ENCODE measurements around the gene SORCS3.

SORCS3 gene

GRCh38 chr10:104648421-104648820 lies 7.3 kb downstream of the SORCS3 start:
- DNase-seq, result no peak

- no peak for DNase-seq
Observed at GRCh38 chr10:104650072-104650471, 9.0 kb downstream of the SORCS3 start.

DNA sequence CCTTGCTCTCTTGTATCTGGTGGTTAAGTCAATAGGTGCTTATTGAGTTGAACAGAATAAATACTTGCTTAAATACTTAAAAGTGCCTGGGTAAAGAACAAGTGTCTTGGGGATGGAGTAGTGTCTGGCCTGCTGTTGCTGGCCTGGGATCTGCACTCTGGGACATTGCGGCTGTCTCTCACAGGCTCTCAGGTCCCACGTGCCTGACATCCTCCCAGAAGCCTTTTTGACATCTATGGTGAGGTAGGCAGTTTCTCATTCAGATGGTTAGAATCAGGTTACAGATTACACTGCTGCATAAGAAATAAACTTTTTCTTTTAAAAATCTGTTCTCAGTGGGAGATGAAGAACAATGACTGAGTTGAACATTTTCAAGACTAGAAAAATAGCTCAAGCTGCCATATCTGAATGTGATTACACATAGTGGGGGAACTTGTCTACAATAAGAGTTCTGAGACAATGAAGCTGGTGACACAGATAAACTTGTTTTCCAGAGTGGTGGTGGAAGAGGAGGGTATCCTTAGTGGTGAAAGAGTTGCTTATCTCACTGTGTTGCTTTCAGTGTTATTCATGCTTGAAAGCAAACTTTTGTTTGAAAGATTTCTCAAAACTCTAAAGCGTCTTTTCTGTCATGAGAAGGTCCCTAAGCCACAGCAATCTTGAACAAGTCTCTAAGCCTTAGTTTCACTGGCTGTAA lies 9.7 kb downstream of the SORCS3 start:
- no peak for DNase-seq

GRCh38 chr10:104657036-104657435 lies 15.9 kb downstream of the SORCS3 start:
- DNase-seq, result no peak

DNA sequence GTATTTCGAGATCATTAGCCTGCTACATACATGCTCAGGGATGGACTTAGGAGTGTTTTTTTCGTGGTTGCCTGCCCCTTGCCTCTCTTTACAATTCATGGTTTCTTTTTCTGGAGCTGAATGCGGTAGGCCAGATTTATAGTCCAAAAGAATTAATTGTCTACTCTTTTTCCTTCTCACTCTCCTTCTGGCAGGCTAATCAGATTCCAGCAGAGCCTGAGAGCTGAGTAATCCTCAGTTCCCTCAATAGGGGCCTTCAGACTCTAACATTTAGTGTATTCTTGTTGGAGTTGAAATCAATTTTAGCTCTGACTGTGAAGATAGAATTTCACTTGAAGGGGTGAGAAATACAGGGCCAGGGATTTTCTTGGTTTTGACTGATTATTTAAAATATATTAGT lies 16.4 kb downstream of the SORCS3 start:
- no peak for DNase-seq

GRCh38 chr10:104658067-104658466 lies 17.0 kb downstream of the SORCS3 start:
- DNase-seq, result no peak

DNA sequence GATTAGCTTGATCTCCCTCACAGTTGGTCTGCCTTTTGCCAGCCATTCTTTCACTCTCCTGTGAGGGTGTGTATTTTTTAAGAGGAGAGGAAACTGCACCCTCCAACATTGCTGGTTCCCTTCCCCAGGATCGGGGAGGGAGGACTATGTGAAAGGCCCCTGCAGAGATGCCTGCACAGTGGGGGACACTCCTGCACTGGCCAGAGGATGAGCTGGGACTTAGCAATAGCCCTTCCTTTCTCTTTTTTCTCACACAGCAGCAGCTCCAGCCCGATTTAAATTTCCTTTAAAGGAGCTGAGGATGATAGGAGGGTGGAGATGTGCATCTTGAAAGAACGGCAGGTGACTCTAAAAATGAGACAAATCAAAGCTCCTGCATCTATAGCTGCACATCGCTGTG lies 18.7 kb downstream of the SORCS3 start:
- DNase-seq, result no peak

DNA sequence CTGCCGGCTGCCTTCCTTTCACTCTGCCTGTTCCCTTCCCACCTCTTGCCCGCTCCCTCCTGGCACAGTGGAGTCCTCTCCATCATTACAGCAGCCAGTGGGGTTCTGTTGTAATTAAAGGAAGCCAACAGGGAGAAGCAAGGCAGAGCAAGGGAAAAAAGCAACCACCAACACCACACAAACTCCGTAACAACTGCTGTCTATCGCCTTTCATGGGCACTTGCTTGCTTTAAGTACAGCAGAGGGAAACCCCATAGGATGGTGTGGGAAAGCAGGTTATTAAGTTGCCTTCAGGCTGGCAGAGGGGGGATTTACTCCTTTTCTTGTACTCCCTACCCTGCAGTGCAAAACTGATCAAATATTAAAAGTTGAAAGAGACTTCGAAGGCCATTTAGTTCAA lies 22.0 kb downstream of the SORCS3 start:
- DNase-seq, result no peak

DNA sequence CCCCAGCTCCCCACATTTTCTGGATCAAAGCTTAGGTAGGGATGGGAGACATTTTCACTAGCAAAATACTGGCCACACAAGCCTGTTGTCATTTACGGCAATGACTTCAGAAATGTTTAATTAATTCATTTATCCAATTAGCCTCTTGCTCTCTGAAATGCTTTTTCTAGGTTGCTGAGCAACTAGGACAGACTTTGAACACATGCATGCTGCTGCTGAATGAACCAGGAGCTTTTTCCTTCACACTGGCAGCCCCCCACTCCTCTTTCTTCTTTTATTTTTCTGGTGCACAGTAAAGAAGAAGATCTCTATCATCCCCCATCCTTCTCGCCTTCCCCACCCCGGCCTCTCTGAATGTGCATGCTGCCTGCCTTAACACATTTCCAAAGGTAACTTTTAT lies 22.5 kb downstream of the SORCS3 start:
- DNase-seq, result no peak

- no peak for DNase-seq
Observed at GRCh38 chr10:104664205-104664604, 23.1 kb downstream of the SORCS3 start.

DNA sequence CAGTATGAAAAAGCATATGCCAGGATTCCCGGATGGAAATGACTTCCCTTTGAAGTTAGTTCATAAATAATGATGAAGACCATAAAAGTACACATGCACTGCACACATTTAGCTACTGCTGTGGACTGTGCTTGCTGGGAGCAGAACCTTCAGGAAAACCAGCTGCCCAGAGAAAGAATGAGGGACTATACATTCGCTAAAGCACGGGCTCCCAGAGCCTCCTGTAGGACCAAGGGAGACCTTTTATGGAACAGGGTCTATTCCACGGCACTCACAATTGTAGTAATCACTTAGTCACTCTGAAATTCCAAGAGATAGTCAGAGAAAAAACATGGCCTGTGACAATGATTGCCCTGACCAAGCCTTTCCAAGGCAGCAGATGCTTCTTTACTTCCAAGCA lies 24.1 kb downstream of the SORCS3 start:
- DNase-seq, result no peak

DNA sequence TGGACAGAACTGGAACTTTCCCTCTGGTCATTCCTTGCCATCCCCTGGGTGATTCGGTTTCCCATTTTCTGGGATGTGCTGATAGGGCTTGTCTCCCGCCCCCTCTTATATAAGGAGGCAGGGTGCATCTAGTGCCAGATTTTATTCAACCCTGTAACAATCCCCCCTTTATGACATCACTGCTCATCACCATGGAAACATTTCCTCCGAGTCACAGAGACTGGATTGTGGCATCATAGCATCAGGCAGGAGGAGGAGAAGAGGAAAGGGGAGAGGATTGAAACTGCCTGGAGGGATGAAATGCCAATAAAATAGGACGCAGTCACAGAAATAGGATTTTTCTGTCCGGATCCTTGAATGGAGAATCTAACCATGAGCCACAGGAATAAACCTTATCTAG lies 25.0 kb downstream of the SORCS3 start:
- DNase-seq, result no peak

DNA sequence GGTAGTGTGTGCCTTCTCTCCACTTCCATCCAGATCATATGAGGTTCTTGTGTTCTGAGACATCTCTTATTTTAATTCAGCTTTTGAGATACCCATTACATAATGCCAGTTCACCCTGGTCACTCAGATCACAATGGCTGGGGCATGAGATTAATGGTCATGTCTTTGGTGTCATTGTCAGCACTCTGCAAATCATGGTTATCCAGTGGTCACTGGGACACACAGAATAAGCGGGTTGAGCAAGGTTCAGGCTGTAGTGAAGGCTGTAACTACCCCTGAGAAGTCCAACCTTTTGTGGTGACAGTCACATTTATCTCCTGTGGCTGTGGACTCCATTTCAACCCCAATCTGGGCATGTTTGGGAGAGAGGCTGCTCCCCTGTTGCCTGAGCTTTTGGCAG lies 35.8 kb downstream of the SORCS3 start:
- DNase-seq, result no peak

DNA sequence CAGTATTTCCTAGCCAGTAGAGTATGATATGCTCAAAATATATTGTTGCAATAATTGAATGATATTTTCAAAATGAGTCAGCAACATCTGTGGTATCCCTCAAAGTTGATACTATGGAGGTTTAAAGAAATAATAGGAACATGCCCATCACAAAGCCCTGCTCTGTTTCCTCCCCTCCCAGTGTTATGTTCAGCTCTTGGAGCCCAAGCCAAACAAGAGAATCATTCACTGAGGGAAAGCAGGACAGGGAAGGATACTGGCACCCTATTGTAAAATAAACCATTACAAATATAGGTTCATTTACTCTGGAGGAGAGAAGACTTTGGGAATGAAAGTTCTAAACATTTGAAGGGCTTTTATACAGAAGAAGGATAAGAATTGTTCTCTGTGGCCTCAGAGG lies 37.6 kb downstream of the SORCS3 start:
- no peak for DNase-seq

DNA sequence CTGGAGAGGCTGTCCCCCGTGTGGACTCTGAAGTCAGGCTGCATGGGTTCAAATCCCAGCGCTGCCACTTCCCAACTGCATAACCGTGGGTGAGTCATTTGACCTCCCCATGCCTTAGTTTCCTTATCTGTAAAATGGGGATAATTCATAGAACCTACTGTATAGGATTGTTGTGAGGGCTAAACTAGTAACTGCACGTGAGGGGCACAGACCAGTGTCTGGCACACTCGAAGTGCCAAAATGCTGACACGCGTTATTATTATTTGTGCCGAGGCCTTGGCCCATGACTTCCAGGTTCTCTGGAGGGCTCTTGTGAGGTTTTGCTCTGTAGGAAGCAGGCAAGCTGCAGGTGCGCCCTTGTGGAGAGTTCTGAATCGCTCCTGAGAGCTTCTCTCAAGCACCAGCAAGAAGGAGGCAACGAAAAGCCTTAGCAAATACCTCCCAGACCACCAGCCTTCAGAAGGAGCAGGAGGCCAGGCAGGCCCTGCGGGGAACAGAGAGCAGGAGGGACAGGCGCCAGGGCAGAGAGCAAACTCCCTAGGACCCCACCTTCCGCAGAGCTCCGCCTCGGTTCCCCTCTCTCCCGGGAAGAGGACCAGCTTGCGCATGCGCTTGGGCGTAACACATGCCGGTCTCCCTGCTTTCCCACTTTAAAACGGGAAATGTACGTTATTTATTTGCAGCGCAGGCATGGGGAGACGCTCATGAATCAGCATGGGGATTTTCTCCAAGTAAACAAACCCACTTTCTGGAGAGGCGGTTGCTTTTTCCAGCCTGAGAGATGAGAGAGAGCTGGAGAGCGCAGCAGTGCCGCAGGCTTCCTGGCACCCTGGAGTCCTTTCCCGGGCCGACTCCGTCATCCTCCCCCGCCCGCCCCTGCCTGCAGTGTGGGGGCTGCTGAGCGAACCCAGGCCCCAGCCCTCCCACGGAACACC lies 39.6 kb downstream of the SORCS3 start:
- no peak for DNase-seq

DNA sequence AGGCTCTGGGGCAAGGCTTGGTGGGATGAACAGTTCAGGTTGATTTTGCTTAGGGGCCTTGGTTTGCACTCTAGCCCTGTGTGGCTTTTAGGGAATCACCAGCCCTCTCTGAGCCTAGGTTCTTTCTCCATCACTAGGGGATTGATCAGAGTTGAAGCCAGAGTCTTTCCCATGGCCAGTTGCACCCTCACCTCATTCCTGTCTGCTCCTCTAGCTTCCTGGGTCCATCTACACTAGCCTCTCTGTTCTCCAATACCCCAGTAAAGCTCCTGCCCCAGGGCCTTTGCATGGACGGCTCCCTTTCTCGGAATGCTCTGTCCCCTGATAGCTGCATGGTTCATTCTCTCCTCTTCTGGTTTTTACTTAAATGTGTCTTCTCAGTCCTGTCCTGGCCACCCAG lies 40.4 kb downstream of the SORCS3 start:
- DNase-seq, result no peak

- no peak for DNase-seq
Observed at GRCh38 chr10:104683567-104683966, 42.5 kb downstream of the SORCS3 start.

GRCh38 chr10:104686829-104687228 lies 45.7 kb downstream of the SORCS3 start:
- no peak for DNase-seq

- no peak for DNase-seq
Observed at GRCh38 chr10:104688251-104689042, 47.4 kb downstream of the SORCS3 start.

- DNase-seq, result no peak
Observed at GRCh38 chr10:104689105-104689504, 48.0 kb downstream of the SORCS3 start.

DNA sequence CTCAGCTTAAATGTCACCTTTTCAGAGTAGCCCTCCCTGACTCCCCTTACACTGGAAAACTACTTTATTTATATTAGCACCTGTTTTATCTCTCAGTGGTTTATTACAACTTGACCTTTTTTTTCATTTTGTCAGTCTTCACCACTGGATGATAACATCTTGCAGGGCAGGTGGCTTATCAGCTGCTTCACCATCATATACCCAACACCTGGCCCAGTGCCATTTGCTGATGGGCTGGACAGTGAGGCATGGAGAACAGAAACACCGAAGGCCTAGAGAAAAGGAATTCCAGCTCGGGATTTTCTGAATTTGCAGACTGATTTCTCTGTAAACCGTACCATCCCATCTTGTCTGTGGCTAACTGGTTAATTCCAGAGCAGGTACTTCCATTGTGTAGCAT lies 48.5 kb downstream of the SORCS3 start:
- no peak for DNase-seq

- DNase-seq, result no peak
Observed at GRCh38 chr10:104690101-104690500, 49.0 kb downstream of the SORCS3 start.

DNA sequence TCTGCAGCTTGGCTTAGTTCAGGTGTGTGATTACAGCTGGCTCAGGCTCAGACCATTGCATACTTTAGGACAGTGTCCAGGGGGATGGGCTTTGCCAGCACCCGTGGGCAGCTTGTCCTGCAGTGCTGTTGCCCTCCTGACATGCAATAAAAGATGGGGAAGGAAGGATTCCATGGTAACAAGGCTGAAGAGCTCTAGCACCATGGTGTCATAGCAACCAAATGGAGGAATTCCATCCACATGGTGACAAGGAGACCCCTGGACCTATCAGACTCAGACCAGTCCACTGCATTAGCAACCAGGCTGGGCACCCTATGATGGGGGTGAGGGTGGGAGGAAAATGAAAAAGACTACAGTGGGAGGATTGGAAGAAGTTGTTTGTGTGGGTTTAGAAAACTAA lies 49.9 kb downstream of the SORCS3 start:
- no peak for DNase-seq

DNA sequence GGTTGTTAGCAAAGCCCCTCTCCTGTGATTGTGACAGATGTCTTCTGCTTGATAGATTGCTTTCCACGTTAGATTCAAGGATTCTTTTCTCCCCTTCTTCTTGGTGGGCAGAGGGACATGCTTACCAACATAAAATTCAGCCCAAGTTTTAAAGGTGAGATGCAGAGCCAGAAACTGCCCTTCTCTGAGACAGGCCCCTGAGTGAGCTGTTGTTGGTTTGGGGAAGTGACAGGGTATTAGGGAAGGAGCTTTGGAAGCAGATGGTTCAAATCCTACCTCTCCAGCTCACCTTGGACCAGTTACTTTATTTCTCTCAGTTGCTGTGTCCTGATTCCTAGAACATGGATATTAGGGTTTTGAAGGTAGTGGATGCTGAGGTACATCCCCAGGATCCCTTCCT lies 53.0 kb downstream of the SORCS3 start:
- no peak for DNase-seq
